Osteoblast (primary cell): ENCODE data around the gene TMEM132C. TPM values are rescaled to one million over a fixed set of nuclear protein-coding genes. Genes with fewer than 3 reads are reported as not detected.
"Not testable (repeated sequence)": the region's sequence is repeated elsewhere in the genome, so short reads cannot be mapped to it uniquely, and the experiment has no call there.

Experiments used
- DNase-seq: peaks from one replicate; pipeline ENCODE4 v3.0.0; 2011; ENCODE audit warnings: low spot score, mixed read lengths; ENCODE audit not compliant: insufficient read length; ENCODE audit errors: missing footprints
- H2AFZ ChIP-seq: 2 replicates; pipeline ENCODE4 v1.6.0; 2011; ENCODE audit warnings: mild to moderate bottlenecking, low read length
- H3K27ac ChIP-seq: 2 replicates; pipeline ENCODE4 v1.5.1; 2011; ENCODE audit warnings: mild to moderate bottlenecking, low read depth, low read length, moderate library complexity
- H3K27me3 ChIP-seq: 2 replicates; pipeline ENCODE4 v1.6.0; 2012; ENCODE audit warnings: mild to moderate bottlenecking, control low read depth, inconsistent platforms, low read length, moderate library complexity; ENCODE audit not compliant: insufficient read depth
- H3K36me3 ChIP-seq: 2 replicates; pipeline ENCODE4 v1.5.1; 2011; ENCODE audit warnings: mild to moderate bottlenecking, low read length, control low read depth, moderate library complexity; ENCODE audit not compliant: insufficient read depth
- H3K4me1 ChIP-seq: 2 replicates; pipeline ENCODE4 v1.5.1; 2011; ENCODE audit warnings: mild to moderate bottlenecking, low read length, control low read depth, moderate library complexity; ENCODE audit not compliant: insufficient read depth
- H3K4me2 ChIP-seq: 2 replicates; pipeline ENCODE4 v1.6.0; 2011; ENCODE audit warnings: mild to moderate bottlenecking, low read length; ENCODE audit not compliant: insufficient read depth
- H3K4me3 ChIP-seq: fragments of 200-600 bp; sonication (generic); 3 replicates; pipeline ENCODE4 v1.5.1; 2012; ENCODE audit warnings: mild to moderate bottlenecking, low read length, inconsistent platforms; ENCODE audit not compliant: insufficient read depth
- H3K79me2 ChIP-seq: 2 replicates; pipeline ENCODE4 v1.6.0; 2012; ENCODE audit warnings: mild to moderate bottlenecking, low read length, control low read depth, inconsistent platforms; ENCODE audit not compliant: insufficient read depth
- H3K9me3 ChIP-seq: 2 replicates; pipeline ENCODE4 v1.5.1; 2011; ENCODE audit warnings: low read depth, low read length, control low read depth
- H4K20me1 ChIP-seq: 2 replicates; pipeline ENCODE4 v1.6.0; 2012; ENCODE audit warnings: mild to moderate bottlenecking, low read length, control low read depth; ENCODE audit not compliant: insufficient read depth
- CTCF ChIP-seq: IDR thresholded peaks from 2 replicates; pipeline ENCODE4 v1.5.1; 2011; ENCODE audit warnings: mild to moderate bottlenecking, low read depth, low read length, moderate library complexity; ENCODE audit errors: extremely low read depth
- total RNA-seq: library from RNA; depleted of rRNA; stranded (reverse); fragments of >200 nt; gene quantifications from 2 replicates; pipeline ENCODE4 v1.2.3, GENCODE V29; 2012

The TMEM132C gene
- total RNA-seq, 1 donor: not detected

GRCh38 chr12:128250096-128250495 is 16.9 kb upstream of the TMEM132C start:
- H2AFZ ChIP-seq: no peak overlapping the region
- H3K4me3 ChIP-seq: no peak overlapping the region
- no peaks in the 10 kb centered on the region for H3K27me3 ChIP-seq
- TF ChIP-seq CTCF: no peak
- H3K4me1 ChIP-seq: no peaks in the 10 kb centered on the region
- no peaks in the 10 kb centered on the region for H3K9me3 ChIP-seq
- no peak overlapping the region for H3K4me2 ChIP-seq
- no peak overlapping the region for H3K27ac ChIP-seq
- no peaks in the 10 kb centered on the region for H4K20me1 ChIP-seq
- DNase-seq: no peak
- H3K79me2 ChIP-seq: no peaks in the 10 kb centered on the region
- no peaks in the 10 kb centered on the region for H3K36me3 ChIP-seq

GRCh38 chr12:128253829-128254228 is 13.1 kb upstream of the TMEM132C start:
- not testable (repeated sequence) for H3K27me3 ChIP-seq, H3K4me1 ChIP-seq, H3K4me2 ChIP-seq, DNase-seq, H3K36me3 ChIP-seq, H3K4me3 ChIP-seq, H2AFZ ChIP-seq, H3K9me3 ChIP-seq, H3K27ac ChIP-seq, H4K20me1 ChIP-seq, H3K79me2 ChIP-seq

- Histone ChIP-seq H3K9me3 (no peaks in the 10 kb centered on the region), H2AFZ (no peak overlapping the region), H3K4me2 (no peak overlapping the region), H3K27me3 (no peaks in the 10 kb centered on the region), H4K20me1 (no peaks in the 10 kb centered on the region), H3K36me3 (no peaks in the 10 kb centered on the region), H3K4me1 (no peaks in the 10 kb centered on the region), H3K27ac (no peak overlapping the region), H3K4me3 (no peak overlapping the region), H3K79me2 (no peaks in the 10 kb centered on the region)
- no peak for TF ChIP-seq CTCF
- no peak for DNase-seq
Measured at GRCh38 chr12:128258866-128259555, 8.0 kb upstream of the TMEM132C start.

- no peak overlapping the region for H3K4me3 ChIP-seq
- peak; percentile 8 for TF ChIP-seq CTCF
- H3K27me3 ChIP-seq: no peaks in the 10 kb centered on the region
- no peak for DNase-seq
- no peaks in the 10 kb centered on the region for H3K9me3 ChIP-seq
- no peaks in the 10 kb centered on the region for H4K20me1 ChIP-seq
- H3K4me1 ChIP-seq: no peaks in the 10 kb centered on the region
- no peak overlapping the region for H3K27ac ChIP-seq
- H2AFZ ChIP-seq: no peak overlapping the region
- no peaks in the 10 kb centered on the region for H3K79me2 ChIP-seq
- no peaks in the 10 kb centered on the region for H3K36me3 ChIP-seq
- no peak overlapping the region for H3K4me2 ChIP-seq
Measured at GRCh38 chr12:128259556-128260070, 7.4 kb upstream of the TMEM132C start.
